OCI-LY1 (cell line): ENCODE data around the gene PTPN4.

Experiments used
- EZH2 ChIP-seq: fragments of 200-600 bp; sonication (generic), shearing (Covaris generic); IDR thresholded peaks from 2 replicates; pipeline ENCODE4 v1.8.0; 2017; ENCODE audit warnings: borderline replicate concordance, mixed run types, mild to moderate bottlenecking, antibody characterized with exemption, low read length, moderate library complexity, mixed read lengths
- TF ChIP-seq, protein P1 (sequence below): fragments of 200-600 bp; sonication (generic), shearing (Covaris generic); IDR thresholded peaks from 2 replicates; pipeline ENCODE4 v1.5.1; 2017; ENCODE audit warnings: mild to moderate bottlenecking, antibody characterized with exemption, low read length, moderate library complexity, mixed read lengths

DNA sequence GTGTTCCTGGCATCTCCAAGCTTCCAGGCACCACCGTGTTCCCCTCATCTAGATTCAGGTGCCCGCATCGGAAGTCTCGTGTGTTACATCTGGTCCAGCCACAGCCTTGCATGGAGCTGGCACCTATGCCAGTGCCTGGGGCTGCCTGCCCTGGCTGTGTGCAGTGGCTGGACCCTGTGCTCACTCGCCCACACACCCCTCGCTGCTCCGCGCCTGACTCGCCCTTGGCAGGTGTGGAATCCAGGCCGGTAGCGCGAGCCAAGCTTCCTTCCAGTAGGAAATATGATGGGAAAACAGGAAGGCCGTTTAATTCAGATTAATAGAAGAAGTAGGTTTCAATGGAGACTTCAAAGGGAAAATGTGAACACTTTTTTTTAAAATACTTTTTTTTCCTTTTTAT is 78.0 kb downstream of the PTPN4 start:
- TF ChIP-seq, protein P1, sequence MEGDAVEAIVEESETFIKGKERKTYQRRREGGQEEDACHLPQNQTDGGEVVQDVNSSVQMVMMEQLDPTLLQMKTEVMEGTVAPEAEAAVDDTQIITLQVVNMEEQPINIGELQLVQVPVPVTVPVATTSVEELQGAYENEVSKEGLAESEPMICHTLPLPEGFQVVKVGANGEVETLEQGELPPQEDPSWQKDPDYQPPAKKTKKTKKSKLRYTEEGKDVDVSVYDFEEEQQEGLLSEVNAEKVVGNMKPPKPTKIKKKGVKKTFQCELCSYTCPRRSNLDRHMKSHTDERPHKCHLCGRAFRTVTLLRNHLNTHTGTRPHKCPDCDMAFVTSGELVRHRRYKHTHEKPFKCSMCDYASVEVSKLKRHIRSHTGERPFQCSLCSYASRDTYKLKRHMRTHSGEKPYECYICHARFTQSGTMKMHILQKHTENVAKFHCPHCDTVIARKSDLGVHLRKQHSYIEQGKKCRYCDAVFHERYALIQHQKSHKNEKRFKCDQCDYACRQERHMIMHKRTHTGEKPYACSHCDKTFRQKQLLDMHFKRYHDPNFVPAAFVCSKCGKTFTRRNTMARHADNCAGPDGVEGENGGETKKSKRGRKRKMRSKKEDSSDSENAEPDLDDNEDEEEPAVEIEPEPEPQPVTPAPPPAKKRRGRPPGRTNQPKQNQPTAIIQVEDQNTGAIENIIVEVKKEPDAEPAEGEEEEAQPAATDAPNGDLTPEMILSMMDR: no peak
- no peak for TF ChIP-seq EZH2
